Osteocyte (in vitro differentiated cells): ENCODE results near the gene ASB3. TPM values are rescaled to one million over a fixed set of nuclear protein-coding genes. Genes with fewer than 3 reads are reported as not detected.
A peak's percentile ranks its signal among the peaks of the same experiment; 100 is the strongest.

Source experiments
- DNase-seq: peaks from one replicate; pipeline ENCODE4 v3.0.0; 2021; ENCODE audit warnings: mixed read lengths; ENCODE audit not compliant: unreplicated experiment; ENCODE audit errors: extremely low spot score
- H3K27ac Mint-ChIP-seq: one replicate; pipeline ENCODE4 v1.8.0; 2021; ENCODE audit warnings: mild to moderate bottlenecking, mixed read lengths; ENCODE audit not compliant: unreplicated experiment
- H3K27me3 Mint-ChIP-seq: one replicate; pipeline ENCODE4 v1.8.0; 2021; ENCODE audit warnings: mixed read lengths; ENCODE audit not compliant: unreplicated experiment
- H3K36me3 Mint-ChIP-seq: one replicate; pipeline ENCODE4 v1.8.0; 2021; ENCODE audit warnings: mixed read lengths; ENCODE audit not compliant: unreplicated experiment
- H3K4me1 Mint-ChIP-seq: one replicate; pipeline ENCODE4 v1.8.0; 2021; ENCODE audit warnings: mixed read lengths; ENCODE audit not compliant: unreplicated experiment
- H3K4me3 Mint-ChIP-seq: one replicate; pipeline ENCODE4 v1.8.0; 2021; ENCODE audit warnings: mild to moderate bottlenecking, moderate library complexity, mixed read lengths; ENCODE audit not compliant: unreplicated experiment
- H3K9me3 Mint-ChIP-seq: one replicate; pipeline ENCODE4 v1.8.0; 2021; ENCODE audit warnings: mixed read lengths; ENCODE audit not compliant: unreplicated experiment
- total RNA-seq: library from RNA; stranded (reverse); gene quantifications from 2 replicates; pipeline ENCODE4 v1.2.1, GENCODE V29; 2021
- TF ChIP-seq, protein P1 (sequence below): fragments of 200-600 bp; sonication (generic); IDR thresholded peaks from 2 replicates; pipeline ENCODE4 v1.5.0; 2021; ENCODE audit warnings: antibody characterized with exemption, mild to moderate bottlenecking, moderate library complexity

Gene ASB3
- total RNA-seq, 1 donor from 2014 or later = 21.8 TPM

- no peak for DNase-seq
- Mint-ChIP-seq H3K27me3 (no peaks in the 10 kb centered on the region), H3K4me3 (no peak overlapping the region), H3K36me3 (no peaks in the 10 kb centered on the region), H3K4me1 (peaks cover 73% of the 10 kb centered on the region), H3K9me3 (peaks cover 6% of the 10 kb centered on the region), H3K27ac (no peak overlapping the region)
- TF ChIP-seq, protein P1, sequence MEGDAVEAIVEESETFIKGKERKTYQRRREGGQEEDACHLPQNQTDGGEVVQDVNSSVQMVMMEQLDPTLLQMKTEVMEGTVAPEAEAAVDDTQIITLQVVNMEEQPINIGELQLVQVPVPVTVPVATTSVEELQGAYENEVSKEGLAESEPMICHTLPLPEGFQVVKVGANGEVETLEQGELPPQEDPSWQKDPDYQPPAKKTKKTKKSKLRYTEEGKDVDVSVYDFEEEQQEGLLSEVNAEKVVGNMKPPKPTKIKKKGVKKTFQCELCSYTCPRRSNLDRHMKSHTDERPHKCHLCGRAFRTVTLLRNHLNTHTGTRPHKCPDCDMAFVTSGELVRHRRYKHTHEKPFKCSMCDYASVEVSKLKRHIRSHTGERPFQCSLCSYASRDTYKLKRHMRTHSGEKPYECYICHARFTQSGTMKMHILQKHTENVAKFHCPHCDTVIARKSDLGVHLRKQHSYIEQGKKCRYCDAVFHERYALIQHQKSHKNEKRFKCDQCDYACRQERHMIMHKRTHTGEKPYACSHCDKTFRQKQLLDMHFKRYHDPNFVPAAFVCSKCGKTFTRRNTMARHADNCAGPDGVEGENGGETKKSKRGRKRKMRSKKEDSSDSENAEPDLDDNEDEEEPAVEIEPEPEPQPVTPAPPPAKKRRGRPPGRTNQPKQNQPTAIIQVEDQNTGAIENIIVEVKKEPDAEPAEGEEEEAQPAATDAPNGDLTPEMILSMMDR = no peak
These were observed 153.3 kb downstream of the ASB3 start for GRCh38 chr2:53633441-53633840.

GRCh38 chr2:53632714-53633113, 154.0 kb downstream of the ASB3 start:
- Mint-ChIP-seq H3K4me3 (peak overlapping the region; percentile 16), H3K9me3 (peaks cover 6% of the 10 kb centered on the region), H3K27ac (peak overlapping the region; percentile 42), H3K27me3 (no peaks in the 10 kb centered on the region), H3K4me1 (peaks cover 72% of the 10 kb centered on the region), H3K36me3 (no peaks in the 10 kb centered on the region)
- TF ChIP-seq, protein P1 = no peak
- DNase-seq = no peak

DNA sequence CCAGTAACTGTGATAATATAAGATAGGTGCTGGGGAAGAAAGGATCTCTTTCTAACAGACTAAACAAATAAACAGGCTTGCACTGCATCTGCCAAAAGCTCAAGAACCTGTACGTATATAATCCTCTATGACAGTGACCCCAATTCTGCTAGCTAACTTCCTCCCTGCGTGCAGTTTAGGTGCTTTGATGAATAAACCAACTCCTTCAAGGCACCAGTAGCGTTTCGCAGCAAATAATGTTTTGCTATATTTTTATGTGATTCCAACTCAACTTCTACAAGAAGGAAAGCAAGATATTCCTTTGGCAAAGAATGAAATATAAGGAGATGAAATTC, 154.7 kb downstream of the ASB3 start:
- Mint-ChIP-seq H3K27me3 (no peaks in the 10 kb centered on the region), H3K36me3 (no peaks in the 10 kb centered on the region), H3K4me1 (peaks cover 66% of the 10 kb centered on the region)

DNA sequence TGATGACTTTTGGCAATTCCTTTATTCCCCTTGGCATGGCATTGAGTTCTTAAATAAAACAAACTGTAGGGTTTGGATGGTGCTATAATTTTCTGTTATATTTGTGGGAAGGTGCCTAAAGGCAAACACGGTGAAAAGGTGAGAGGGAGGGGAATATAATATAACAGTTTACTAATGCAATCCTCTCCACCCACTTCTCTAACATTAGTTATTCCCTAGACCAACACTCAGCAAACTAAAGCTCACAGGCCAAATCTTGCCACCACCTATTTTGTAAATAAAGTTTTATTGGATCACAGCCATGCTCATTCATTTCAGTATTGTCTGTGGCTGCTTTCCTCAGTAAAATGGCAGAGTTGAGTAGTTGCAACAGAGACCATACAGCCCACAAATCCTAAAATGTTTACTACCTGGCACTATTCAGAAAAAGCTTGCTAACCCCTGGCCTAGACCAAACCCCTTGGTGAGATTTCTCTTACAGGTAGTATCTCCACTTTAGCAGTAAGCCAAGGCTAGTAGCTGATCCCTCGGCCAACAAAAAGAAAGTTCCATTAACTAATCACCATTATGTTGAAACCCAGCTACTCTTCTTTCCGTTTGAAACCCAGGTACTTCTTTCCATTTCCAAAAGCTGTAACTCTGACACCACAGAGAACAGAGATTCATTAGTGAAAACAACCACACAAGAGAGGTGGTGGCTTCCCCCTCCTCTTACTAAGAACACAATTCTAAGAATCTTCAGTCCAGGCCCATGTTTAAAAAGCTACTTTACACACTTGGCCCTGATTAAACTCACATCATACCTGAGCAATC, 155.2 kb downstream of the ASB3 start:
- H3K36me3 Mint-ChIP-seq = no peaks in the 10 kb centered on the region
- peaks cover 60% of the 10 kb centered on the region for H3K4me1 Mint-ChIP-seq
- no peak overlapping the region for H3K4me3 Mint-ChIP-seq
- H3K27ac Mint-ChIP-seq = no peak overlapping the region
- no peaks in the 10 kb centered on the region for H3K27me3 Mint-ChIP-seq
- no peak for DNase-seq
- TF ChIP-seq, protein P1 = no peak
- peaks cover 6% of the 10 kb centered on the region for H3K9me3 Mint-ChIP-seq

More for the DNA sequence above, 154.7 kb downstream of the ASB3 start:
- no peak for DNase-seq
- Mint-ChIP-seq H3K27ac (peak overlapping the region; percentile 42), H3K4me3 (no peak overlapping the region), H3K9me3 (peaks cover 6% of the 10 kb centered on the region)
- TF ChIP-seq, protein P1 = no peak

DNA sequence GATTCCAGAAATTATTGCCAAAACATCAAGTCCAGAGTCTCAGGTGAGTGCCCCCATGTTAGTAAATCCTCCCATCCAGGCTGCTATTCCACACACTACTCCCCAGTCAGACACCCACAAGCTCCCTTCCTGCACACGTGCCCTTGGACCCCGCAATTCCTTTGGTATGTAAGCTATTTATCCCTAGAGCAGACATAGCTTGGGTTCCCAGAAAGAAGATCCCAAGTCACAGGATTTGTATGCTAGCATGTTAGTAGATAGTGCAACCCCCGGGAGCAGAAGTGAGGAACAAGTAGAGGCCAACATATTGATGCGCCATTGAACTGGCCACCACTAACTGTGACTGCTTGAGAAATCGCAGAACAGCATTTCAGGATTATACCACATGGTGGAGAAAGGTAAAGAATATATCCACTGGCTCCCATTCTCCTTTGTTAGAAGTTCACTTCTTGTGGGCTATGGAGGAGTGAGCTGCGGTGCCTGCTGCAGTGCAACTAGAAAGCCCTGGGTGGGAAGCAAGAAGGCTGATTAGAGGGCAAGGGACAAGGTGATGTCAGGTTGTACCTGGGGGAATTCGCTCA, 156.6 kb downstream of the ASB3 start:
- H3K27me3 Mint-ChIP-seq = peaks cover 2% of the 10 kb centered on the region
- TF ChIP-seq, protein P1 = no peak
- H3K36me3 Mint-ChIP-seq = no peaks in the 10 kb centered on the region
- peaks cover 3% of the 10 kb centered on the region for H3K9me3 Mint-ChIP-seq
- H3K27ac Mint-ChIP-seq = peak overlapping the region; percentile 5
- no peak for DNase-seq
- no peak overlapping the region for H3K4me3 Mint-ChIP-seq
- peaks cover 46% of the 10 kb centered on the region for H3K4me1 Mint-ChIP-seq
